Measurements from ENCODE around the gene FANCC.

The FANCC gene

GRCh38 chr9:95131023-95131943 is 186.2 kb downstream of the FANCC start:
- DNase-seq (ENCODE audit: low read depth), result no peak
- H3K4me3 ChIP-seq (ENCODE audit: low read depth, low read length), result no peak overlapping the region
- TF ChIP-seq CTCF (IDR thresholded peaks at IDR 0.05; ENCODE audit: control insufficient read depth, extremely low read depth, insufficient read depth), result peak; percentile 88

GRCh38 chr9:95130484-95130883 is 187.0 kb downstream of the FANCC start:
- no peak overlapping the region for H3K4me3 ChIP-seq (ENCODE audit: low read depth, low read length)
- TF ChIP-seq CTCF (IDR thresholded peaks at IDR 0.05; ENCODE audit: control insufficient read depth, extremely low read depth, insufficient read depth), result no peak
- no peak for DNase-seq (ENCODE audit: low read depth)

GRCh38 chr9:95129476-95130291 is 187.8 kb downstream of the FANCC start:
- TF ChIP-seq CTCF (IDR thresholded peaks at IDR 0.05; ENCODE audit: control insufficient read depth, extremely low read depth, insufficient read depth), result no peak
- DNase-seq (ENCODE audit: low read depth), result peak; percentile 35
- no peak overlapping the region for H3K4me3 ChIP-seq (ENCODE audit: low read depth, low read length)

- H3K4me3 ChIP-seq (ENCODE audit: low read depth, low read length), result no peak overlapping the region
- no peak for DNase-seq (ENCODE audit: low read depth)
- TF ChIP-seq CTCF (IDR thresholded peaks at IDR 0.05; ENCODE audit: control insufficient read depth, extremely low read depth, insufficient read depth), result no peak
These were observed 189.4 kb downstream of the FANCC start for GRCh38 chr9:95128177-95128524.

GRCh38 chr9:95127249-95128176 is 190.0 kb downstream of the FANCC start:
- peak; percentile 99 for TF ChIP-seq CTCF (IDR thresholded peaks at IDR 0.05; ENCODE audit: control insufficient read depth, extremely low read depth, insufficient read depth)
- DNase-seq (ENCODE audit: low read depth), result no peak
- no peak overlapping the region for H3K4me3 ChIP-seq (ENCODE audit: low read depth, low read length)

- no peak for TF ChIP-seq CTCF (IDR thresholded peaks at IDR 0.05; ENCODE audit: control insufficient read depth, extremely low read depth, insufficient read depth)
- H3K4me3 ChIP-seq (ENCODE audit: low read depth, low read length), result no peak overlapping the region
- DNase-seq (ENCODE audit: low read depth), result no peak
These were observed 190.8 kb downstream of the FANCC start for GRCh38 chr9:95126739-95127138.
